SU-DHL-6 (cell line): ENCODE data around the gene TRIM24.
"Not testable (repeated sequence)": the region's sequence is repeated elsewhere in the genome, so short reads cannot be mapped to it uniquely, and the experiment has no call there.

ENCODE experiments used
- H2AFZ ChIP-seq: fragments of 200-600 bp; sonication (generic); 2 replicates; pipeline ENCODE4 v1.6.1; 2014; ENCODE audit warnings: low read depth, mild to moderate bottlenecking, moderate library complexity, mixed read lengths, antibody characterized with exemption, low read length; ENCODE audit not compliant: severe bottlenecking
- H3F3A ChIP-seq: fragments of 200-600 bp; shearing (Covaris generic); 2 replicates; pipeline ENCODE4 v1.6.0; 2016; ENCODE audit warnings: antibody characterized with exemption, mild to moderate bottlenecking; ENCODE audit not compliant: insufficient read depth
- H3K27ac ChIP-seq: fragments of 200-600 bp; sonication (generic); 2 replicates; pipeline ENCODE4 v1.5.1; 2016; ENCODE audit warnings: low read depth, mild to moderate bottlenecking, low read length, moderate library complexity, mixed read lengths
- H3K27me3 ChIP-seq: fragments of 200-600 bp; sonication (generic), shearing (Covaris generic); 2 replicates; pipeline ENCODE4 v1.6.0; 2014; ENCODE audit warnings: mild to moderate bottlenecking, low read length
- H3K36me3 ChIP-seq: fragments of 200-600 bp; sonication (generic); 2 replicates; pipeline ENCODE4 v1.6.1; 2014; ENCODE audit warnings: mild to moderate bottlenecking, low read length, mixed read lengths
- H3K4me2 ChIP-seq: fragments of 300-600, 200-600 bp; shearing (Covaris generic), sonication (generic); 2 replicates; pipeline ENCODE4 v1.6.0; 2014; ENCODE audit warnings: low read length, low read depth, mild to moderate bottlenecking; ENCODE audit not compliant: poor library complexity, severe bottlenecking
- H3K4me3 ChIP-seq: fragments of 200-600 bp; sonication (generic); 2 replicates; pipeline ENCODE4 v1.5.1; 2014; ENCODE audit warnings: antibody characterized with exemption, low read length, mild to moderate bottlenecking, mixed read lengths; ENCODE audit not compliant: insufficient read depth, poor library complexity, severe bottlenecking
- H3K79me2 ChIP-seq: fragments of 200-600 bp; sonication (generic); 2 replicates; pipeline ENCODE4 v1.6.1; 2014; ENCODE audit warnings: mild to moderate bottlenecking, low read length, moderate library complexity; ENCODE audit not compliant: insufficient read depth
- H3K9ac ChIP-seq: fragments of 200-600 bp; sonication (generic); 2 replicates; pipeline ENCODE4 v1.7.0; 2014; ENCODE audit warnings: mild to moderate bottlenecking, low read length
- H3K9me2 ChIP-seq: fragments of 200-600 bp; sonication (generic); replicated peaks from 2 replicates; pipeline ENCODE4 v1.6.1; 2014; ENCODE audit warnings: low read length; ENCODE audit not compliant: insufficient read depth
- H3K9me3 ChIP-seq: fragments of 200-600 bp; sonication (generic); 2 replicates; pipeline ENCODE4 v1.6.1; 2014; ENCODE audit warnings: low read length, mixed read lengths; ENCODE audit not compliant: insufficient read depth
- H4K20me1 ChIP-seq: fragments of 200-600 bp; sonication (generic); 2 replicates; pipeline ENCODE4 v1.6.1; 2014; ENCODE audit warnings: low read depth, mild to moderate bottlenecking, antibody characterized with exemption, low read length, moderate library complexity, mixed read lengths
- CTCF ChIP-seq: fragments of 200-600 bp; sonication (generic); IDR thresholded peaks from one replicate; pipeline ENCODE4 v1.5.1; 2017; ENCODE audit warnings: antibody characterized with exemption, mild to moderate bottlenecking, low read length, moderate library complexity; ENCODE audit not compliant: insufficient read depth, poor library complexity, severe bottlenecking
- EZH2phosphoT487 ChIP-seq: fragments of 200-600 bp; sonication (generic), shearing (Covaris generic); conservative IDR thresholded peaks from 2 replicates; pipeline ENCODE4 v1.6.1; 2018; ENCODE audit warnings: mild to moderate bottlenecking, antibody characterized with exemption, low read length, moderate library complexity, mixed read lengths

TRIM24 gene

GRCh38 chr7:138417764-138418163, 42.3 kb upstream of the TRIM24 start:
- Histone ChIP-seq H3K36me3 (no peaks in the 10 kb centered on the region), H3F3A (no peaks in the 10 kb centered on the region), H3K27me3 (no peaks in the 10 kb centered on the region), H3K9me3 (no peaks in the 10 kb centered on the region), H3K4me3 (no peak overlapping the region), H4K20me1 (no peaks in the 10 kb centered on the region), H3K9me2 (no peaks in the 10 kb centered on the region), H2AFZ (no peak overlapping the region), H3K27ac (no peak overlapping the region), H3K4me2 (no peak overlapping the region), H3K9ac (no peak overlapping the region), H3K79me2 (no peaks in the 10 kb centered on the region)
- TF ChIP-seq EZH2phosphoT487 (no peak), CTCF (no peak)

GRCh38 chr7:138418403-138418802, 41.7 kb upstream of the TRIM24 start:
- not testable (repeated sequence) for H3K9ac ChIP-seq, H3K9me3 ChIP-seq, H3K4me2 ChIP-seq, H3K4me3 ChIP-seq, H3K9me2 ChIP-seq, H3K79me2 ChIP-seq, H4K20me1 ChIP-seq, H3F3A ChIP-seq, H2AFZ ChIP-seq, H3K27ac ChIP-seq, H3K36me3 ChIP-seq, H3K27me3 ChIP-seq

GRCh38 chr7:138425026-138425425, 35.0 kb upstream of the TRIM24 start:
- Histone ChIP-seq H3K9ac (no peak overlapping the region), H3K9me2 (no peaks in the 10 kb centered on the region), H3K4me2 (no peak overlapping the region)

More at GRCh38 chr7:138425026-138425425, 35.0 kb upstream of the TRIM24 start:
- H3K9me3 ChIP-seq, result peaks cover 8% of the 10 kb centered on the region
- H2AFZ ChIP-seq, result no peak overlapping the region
- H3K27ac ChIP-seq, result no peak overlapping the region
- H3K4me3 ChIP-seq, result no peak overlapping the region
- H4K20me1 ChIP-seq, result no peaks in the 10 kb centered on the region
- H3F3A ChIP-seq, result no peaks in the 10 kb centered on the region
- no peaks in the 10 kb centered on the region for H3K36me3 ChIP-seq
- H3K27me3 ChIP-seq, result no peaks in the 10 kb centered on the region
- TF ChIP-seq CTCF (no peak), EZH2phosphoT487 (no peak)
- no peaks in the 10 kb centered on the region for H3K79me2 ChIP-seq
